GM12878 (cell line): Measurements from ENCODE around the gene CTNNA3. TPM values are rescaled to one million over a fixed set of nuclear protein-coding genes. Genes with fewer than 3 reads are reported as not detected.

ENCODE experiments used
- ATAC-seq: fragments of 200-7000 bp; cut with Tn5 transposase; 3 replicates; pipeline ENCODE4 v1.9.1; 2020; ENCODE audit warnings: mild to moderate bottlenecking, moderate library complexity
- BruUV-seq: library from RNA; stranded (reverse); fragments of 400-500 nt; replicated peaks from 2 replicates; lab custom pipeline; 2021; lab: Mats Ljungman, UMichigan
- CTCF ChIA-PET: fragments of 300-600 bp; sonication (Branson Sonifier 250); formaldehyde crosslinking; extraction: SDS; loops from one replicate; lab custom pipeline; 2021; ENCODE audit warnings: inconsistent platforms; lab: Yijun Ruan, JAX
- POLR2A ChIA-PET: fragments of 350-600 bp; formaldehyde crosslinking; extraction: SDS; loops from one replicate; lab custom pipeline; 2021; ENCODE audit warnings: inconsistent platforms; lab: Charles Lee
- RAD21 ChIA-PET: fragments of 300-600 bp; sonication (Branson Sonifier 250); formaldehyde crosslinking; loops from one replicate; lab custom pipeline; 2023; ENCODE audit warnings: antibody characterized with exemption; ENCODE audit not compliant: unreplicated experiment; lab: Charles Lee
- SMC1A ChIA-PET: fragments of 300-600 bp; sonication (Branson Sonifier 250); formaldehyde crosslinking; loops from one replicate; lab custom pipeline; 2023; ENCODE audit not compliant: unreplicated experiment, uncharacterized antibody; lab: Charles Lee
- DNase-seq: peaks from one replicate; pipeline ENCODE4 v3.0.0-alpha.2; 2011; ENCODE audit warnings: low read depth, low spot score
- FAIRE-seq: peaks from 3 replicates; lab custom pipeline; 2011; peaks lifted over from hg19 to GRCh38; lab: Jason Lieb, UNC
- H2AFZ ChIP-seq: 2 replicates; pipeline ENCODE4 v1.6.0; 2011; ENCODE audit warnings: low read depth, low read length, control low read depth; ENCODE audit not compliant: control insufficient read depth
- H3K27ac ChIP-seq: 2 replicates; pipeline ENCODE4 v1.5.1; 2011; ENCODE audit warnings: control low read depth; ENCODE audit not compliant: control insufficient read depth, insufficient read depth
- H3K27me3 ChIP-seq, 2 experiments: replicated peaks in 1 of 2; 2 replicates each; pipeline versions ENCODE4 v1.6.0 to v1.6.1; 2011; ENCODE audit warnings: low read length in 1 of 2; ENCODE audit not compliant: control insufficient read depth in 2 of 2, insufficient read depth in 2 of 2
- H3K36me3 ChIP-seq, 2 experiments: 2 replicates each; pipeline ENCODE4 v1.5.1; 2011; ENCODE audit warnings: low read length in 1 of 2; ENCODE audit not compliant: control insufficient read depth in 2 of 2, insufficient read depth in 2 of 2
- H3K4me1 ChIP-seq: 2 replicates; pipeline ENCODE4 v1.6.1; 2011; ENCODE audit warnings: mild to moderate bottlenecking, low read length, moderate library complexity, mixed read lengths; ENCODE audit not compliant: control insufficient read depth, insufficient read depth
- H3K4me2 ChIP-seq: 2 replicates; pipeline ENCODE4 v1.6.0; 2011; ENCODE audit warnings: control low read depth; ENCODE audit not compliant: control insufficient read depth, insufficient read depth
- H3K4me3 ChIP-seq: fragments of 200-600 bp; sonication (generic); 2 replicates; pipeline ENCODE4 v1.5.1; 2016
- H3K79me2 ChIP-seq: 2 replicates; pipeline ENCODE4 v1.6.0; 2011; ENCODE audit warnings: low read length; ENCODE audit not compliant: control insufficient read depth, insufficient read depth
- H3K9ac ChIP-seq: 2 replicates; pipeline ENCODE4 v1.8.0; 2011; ENCODE audit warnings: low read length, control low read depth, mixed read lengths; ENCODE audit not compliant: control insufficient read depth, insufficient read depth
- H3K9me3 ChIP-seq: replicated peaks from 3 replicates; pipeline ENCODE4 v1.5.1; 2011; ENCODE audit warnings: mild to moderate bottlenecking, low read length; ENCODE audit not compliant: control insufficient read depth, insufficient read depth
- H4K20me1 ChIP-seq: 2 replicates; pipeline ENCODE4 v1.6.0; 2011; ENCODE audit not compliant: control insufficient read depth, insufficient read depth
- BHLHE40 ChIP-seq, 2 experiments: fragments of 450-650 bp in 1 of 2; IDR thresholded peaks; 2 replicates each; pipeline ENCODE4 v1.6.1; 2011 to 2017; ENCODE audit warnings: low read depth in 2 of 2, borderline replicate concordance in 1 of 2, improper control_type of control experiment in 1 of 2, low read length in 1 of 2, mild to moderate bottlenecking in 1 of 2
- CTCF ChIP-seq, 3 experiments: IDR thresholded peaks in 2 of 3; conservative IDR thresholded peaks in 1 of 3; 2 replicates each; pipeline ENCODE4 v1.5.1; 2011; ENCODE audit warnings: low read depth in 3 of 3, low read length in 3 of 3, mild to moderate bottlenecking in 3 of 3, control low read depth in 2 of 3, moderate library complexity in 2 of 3, inconsistent platforms in 1 of 3, mixed read lengths in 1 of 3; ENCODE audit not compliant: control insufficient read depth in 2 of 3, insufficient read depth in 1 of 3; ENCODE audit errors: extremely low read depth in 1 of 3
- ESRRA ChIP-seq: IDR thresholded peaks from 2 replicates; pipeline ENCODE4 v1.6.1; 2012; ENCODE audit warnings: mild to moderate bottlenecking, low read length, improper control_type of control experiment
- HCFC1 ChIP-seq: fragments of 150-350 bp; IDR thresholded peaks from 2 replicates; pipeline ENCODE4 v1.6.1; 2014; ENCODE audit warnings: low read length
- IKZF1 ChIP-seq: fragments of 450-650 bp; conservative IDR thresholded peaks from 2 replicates; pipeline ENCODE4 v1.6.1; 2017; ENCODE audit warnings: antibody characterized with exemption, mild to moderate bottlenecking
- JUNB ChIP-seq: IDR thresholded peaks from 2 replicates; pipeline ENCODE4 v1.6.1; 2016; ENCODE audit warnings: antibody characterized with exemption, mild to moderate bottlenecking
- NR2C2 ChIP-seq: IDR thresholded peaks from 2 replicates; pipeline ENCODE4 v1.6.1; 2011; ENCODE audit warnings: borderline replicate concordance, low read depth; ENCODE audit not compliant: control insufficient read depth, insufficient read length
- POLR2A ChIP-seq: IDR thresholded peaks from 2 replicates; pipeline ENCODE4 v1.6.1; 2011; ENCODE audit warnings: low read depth, mild to moderate bottlenecking, low read length
- RAD51 ChIP-seq: fragments of 450-650 bp; IDR thresholded peaks from 2 replicates; pipeline ENCODE4 v1.6.1; 2016; ENCODE audit warnings: moderate library complexity, mild to moderate bottlenecking, inconsistent platforms
- RELB ChIP-seq: fragments of 450-650 bp; IDR thresholded peaks from 2 replicates; pipeline ENCODE4 v1.6.1; 2017; ENCODE audit warnings: low read depth, mild to moderate bottlenecking, moderate library complexity
- SIX5 ChIP-seq: IDR thresholded peaks from 2 replicates; pipeline ENCODE4 v1.6.1; 2011; ENCODE audit warnings: mild to moderate bottlenecking, low read depth, low read length, moderate library complexity; ENCODE audit not compliant: severe bottlenecking
- SUPT20H ChIP-seq: IDR thresholded peaks from 2 replicates; pipeline ENCODE4 v1.6.1; 2011; ENCODE audit warnings: low read depth, mild to moderate bottlenecking, low read length, moderate library complexity, borderline replicate concordance; ENCODE audit not compliant: control insufficient read depth
- WGBS: methylation state at CpG from one replicate; pipeline ENCODE4 v1.1.6; 2016; ENCODE audit warnings: low lambda C conversion rate; ENCODE audit not compliant: insufficient replicate concordance, insufficient coverage; ENCODE audit errors: missing lambda C conversion rate; 5-methylcytosine and 5-hydroxymethylcytosine counted together
- in situ Hi-C: fragments of 300-500 bp; cut with MboI; formaldehyde crosslinking; loops from 9 replicates; pipeline ENCODE4 v1.14.3; 2018; ENCODE audit warnings: mixed read lengths
- intact Hi-C: fragments of 100-400 bp; cut with micrococcal nuclease; formaldehyde crosslinking; loops from one replicate; pipeline ENCODE4 v1.14.2; 2022; ENCODE audit not compliant: unreplicated experiment
- polyA plus RNA-seq, 11 experiments: library from polyadenylated mRNA; depleted of rRNA in 4 of 11; unstranded in 6 of 11; stranded (reverse) in 5 of 11; fragments of >200 nt; fragmentation: Nextera tagmentation in 4 of 11; fragmentation: Illumina TruSeq in 1 of 11; extraction: Ambion mirVana in 4 of 11; extraction: Trizol in 1 of 11; gene quantifications; 1 replicate in 1 of 11; 2 replicates in 10 of 11; pipeline versions ENCODE4 v1.2.1 to v1.2.3, GENCODE V29; 2011 to 2016; ENCODE audit warnings: inconsistent platforms in 2 of 11, missing spikeins in 2 of 11, low read depth in 1 of 11
- total RNA-seq, 4 experiments: library from RNA; depleted of rRNA in 3 of 4; stranded (reverse); fragments of >200 nt in 3 of 4; fragmentation: Illumina TruSeq in 1 of 4; extraction: Trizol in 1 of 4; gene quantifications; 2 replicates each; pipeline versions ENCODE4 v1.2.1 to v1.2.3, GENCODE V29; 2013 to 2021

The CTNNA3 gene
- total and polyA plus RNA-seq, 10 of the 15 experiments (the other 5 are each of a cell fraction or from before 2014, with no cell fraction given) = under 0.01 to 4.5 (median 0.22) TPM; not detected in 2

- ChIA-PET RAD21 (interaction anchor here (1.3 to 2.0 kb wide), 5 partner anchors 15 to 82 kb away, joined by 3 to 9 read pairs (median 4); no protein-coding TSS in a partner anchor), POLR2A (no interaction called here), CTCF (interaction anchor here (0.6 to 1.0 kb wide), 4 partner anchors 12 to 62 kb away, joined by 3 read pairs; no protein-coding TSS in a partner anchor)
- Histone ChIP-seq H2AFZ (no peak overlapping the region), H3K36me3 (no peaks in the 10 kb centered on the region), H3K27ac (no peak overlapping the region), H3K4me2 (no peak overlapping the region), H3K9me3 (no peaks in the 10 kb centered on the region), H3K4me3 (no peak overlapping the region), H3K9ac (no peak overlapping the region), H3K4me1 (no peaks in the 10 kb centered on the region), H4K20me1 (no peaks in the 10 kb centered on the region)
- no TSS peak for BruUV-seq
- 14% methylated on average over 4 of the region's 4 CpGs for WGBS
- no peak for FAIRE-seq
- in situ Hi-C loops = no loop called here
- TF ChIP-seq SIX5 (no peak), JUNB (no peak), HCFC1 (no peak), SUPT20H (no peak), BHLHE40 (IDR thresholded peaks at IDR 0.05; ENCODE audit: borderline replicate concordance in 1 of 2, low read depth in 2 of 2, low read length in 1 of 2) (peak in 1 of 2 experiments; percentile 9; a peak in 1 of 4 replicates), ESRRA (no peak)
- TF ChIP-seq, all 136 proteins: peak for 1
- ATAC-seq (peak; percentile 56), DNase-seq (no peak)
- intact Hi-C loops = no loop called here
- SMC1A ChIA-PET = interaction anchor here (0.6 to 1.6 kb wide), 7 partner anchors 9 to 445 kb away, joined by 3 to 4 read pairs (median 3); no protein-coding TSS in a partner anchor
- Histone ChIP-seq H3K27me3 (no peaks in the 10 kb centered on the region), H3K79me2 (no peaks in the 10 kb centered on the region)
These were observed 257.2 kb downstream of the CTNNA3 start for GRCh38 chr10:67438605-67439304.

- TF ChIP-seq CTCF (IDR thresholded peaks at IDR 0.05 in 2 of 3, conservative IDR thresholded peaks at IDR 0.05 in 1 of 3; ENCODE audit: control insufficient read depth in 2 of 3, extremely low read depth in 1 of 3, insufficient read depth in 1 of 3, low read depth in 3 of 3, low read length in 3 of 3) (no peak), RAD51 (no peak), RELB (no peak), IKZF1 (no peak), NR2C2 (no peak), POLR2A (no peak)
- TF ChIP-seq, all 136 proteins: peak for 0
- ChIA-PET SMC1A (interaction anchor here (1.4 to 2.8 kb wide), 2 partner anchors 12 to 16 kb away, joined by 3 to 8 read pairs; no protein-coding TSS in a partner anchor), RAD21 (no interaction called here), POLR2A (no interaction called here), CTCF (interaction anchor here (1.7 kb wide), 1 partner anchor 9 kb away, joined by 6 read pairs; no protein-coding TSS in a partner anchor)
- no peaks in the 10 kb centered on the region for H3K36me3 ChIP-seq
- H3K27ac ChIP-seq = no peak overlapping the region
- intact Hi-C loops = no loop called here
- no peak overlapping the region for H2AFZ ChIP-seq
- DNase-seq (no peak), ATAC-seq (no peak), FAIRE-seq (no peak)
- no peak overlapping the region for H3K9ac ChIP-seq
- in situ Hi-C loops = no loop called here
- H3K4me2 ChIP-seq = no peak overlapping the region
- no peak overlapping the region for H3K4me3 ChIP-seq
- H3K9me3 ChIP-seq = no peaks in the 10 kb centered on the region
- H3K4me1 ChIP-seq = no peaks in the 10 kb centered on the region
- WGBS = 2% methylated on average over 2 of the region's 2 CpGs
- no peaks in the 10 kb centered on the region for H3K27me3 ChIP-seq
- H3K79me2 ChIP-seq = no peaks in the 10 kb centered on the region
- no TSS peak for BruUV-seq
- no peaks in the 10 kb centered on the region for H4K20me1 ChIP-seq
These were observed 262.7 kb downstream of the CTNNA3 start for GRCh38 chr10:67433276-67433675.
